ENCODE data around the gene RANBP10. TPM values are rescaled to one million over a fixed set of nuclear protein-coding genes. Genes with fewer than 3 reads are reported as not detected.

RANBP10 gene
- total RNA-seq, 1 experiment from 2014 or later: 15.6 TPM

GRCh38 chr16:67822511-67822910, 16.2 kb upstream of the RANBP10 start:
- no peaks in the 10 kb centered on the region for H3K9me3 Mint-ChIP-seq
- H3K27ac Mint-ChIP-seq: no peak overlapping the region
- Histone ChIP-seq H3K4ac (ENCODE audit: low read depth, low read length) (no peak overlapping the region), H4K8ac (replicated peaks; ENCODE audit: insufficient read length, low read depth, low read length) (no peak overlapping the region), H3K27me3 (ENCODE audit: insufficient read depth, low read length) (no peaks in the 10 kb centered on the region), H3K4me1 (ENCODE audit: insufficient read depth, low read length) (no peaks in the 10 kb centered on the region), H4K5ac (ENCODE audit: insufficient read length, low read depth, low read length) (no peak overlapping the region), H3K23ac (ENCODE audit: insufficient read length, low read depth, low read length) (no peak overlapping the region), H3K14ac (ENCODE audit: insufficient read depth, low read length) (no peak overlapping the region), H3K27ac (ENCODE audit: insufficient read length, low read depth, low read length) (no peak overlapping the region), H3K4me2 (ENCODE audit: insufficient read depth, insufficient read length, low read length) (no peak overlapping the region), H3K9ac (ENCODE audit: extremely low read depth, insufficient read length, low read length) (no peak overlapping the region), H2BK5ac (ENCODE audit: insufficient read length, low read length) (no peak overlapping the region), H2BK120ac (ENCODE audit: low read depth, low read length, poor library complexity, severe bottlenecking) (no peak overlapping the region), H3T11ph (ENCODE audit: low read length) (no peak overlapping the region), H3K9me3 (ENCODE audit: control insufficient read depth, low read depth, low read length) (no peaks in the 10 kb centered on the region), H2BK15ac (ENCODE audit: low read depth, low read length) (no peak overlapping the region), H3K79me1 (ENCODE audit: insufficient read depth, low read depth, low read length, poor library complexity, severe bottlenecking) (no peaks in the 10 kb centered on the region), H2AFZ (ENCODE audit: low read length) (no peak overlapping the region), H3K23me2 (ENCODE audit: insufficient read length, low read depth, low read length, poor library complexity, severe bottlenecking) (no peaks in the 10 kb centered on the region), H4K91ac (ENCODE audit: insufficient read length, low read depth, low read length) (no peak overlapping the region), H4K20me1 (ENCODE audit: control insufficient read depth, insufficient read depth, insufficient read length) (no peaks in the 10 kb centered on the region), H2AK5ac (ENCODE audit: insufficient read length, low read length) (no peak overlapping the region), H2BK20ac (ENCODE audit: low read depth, low read length, poor library complexity, severe bottlenecking) (no peak overlapping the region), H3K18ac (ENCODE audit: insufficient read length, low read depth, low read length) (no peak overlapping the region), H3K79me2 (ENCODE audit: insufficient read depth, low read length) (no peaks in the 10 kb centered on the region), H3K56ac (ENCODE audit: insufficient read length, low read depth, low read length) (no peak overlapping the region), H2BK12ac (ENCODE audit: insufficient read length, low read depth, low read length) (no peak overlapping the region)
- peaks cover 12 to 15% of the 10 kb centered on the region in 2 experiments for H3K4me1 Mint-ChIP-seq
- no peak for TF ChIP-seq CTCF (conservative IDR thresholded peaks at IDR 0.05)
- no CpG with 5 or more reads among the region's 2 CpGs for WGBS (ENCODE audit: extremely low coverage, insufficient read length, low lambda C conversion rate)
- H3K27me3 Mint-ChIP-seq (ENCODE audit: low read depth): peaks cover 2% of the 10 kb centered on the region; the same call in 1 of the 2 replicates
- DNase-seq: no peak
- peaks cover 6 to 20% (median 18%) of the 10 kb centered on the region in 3 experiments; a peak in 5 of 7 replicates for H3K36me3 Mint-ChIP-seq (ENCODE audit: insufficient read depth in 1 of 3, low read depth in 3 of 3)
- no peak overlapping the region for H3K4me3 Mint-ChIP-seq
